Ishikawa (cell line): ENCODE measurements around the gene FADS6.

Experiments
- CEBPB ChIP-seq: IDR thresholded peaks from 2 replicates; pipeline ENCODE4 v1.6.1; 2012
- CREB1 ChIP-seq: IDR thresholded peaks from 2 replicates; pipeline ENCODE4 v1.6.1; 2012; ENCODE audit warnings: low read depth
- EGR1 ChIP-seq: IDR thresholded peaks from 2 replicates; pipeline ENCODE4 v1.6.1; 2012
- EP300 ChIP-seq: IDR thresholded peaks from 2 replicates; pipeline ENCODE4 v1.6.1; 2012; ENCODE audit warnings: borderline replicate concordance
- FOXM1 ChIP-seq: IDR thresholded peaks from 2 replicates; pipeline ENCODE4 v1.6.1; 2012; ENCODE audit warnings: low read depth, borderline replicate concordance
- MAX ChIP-seq: IDR thresholded peaks from 2 replicates; pipeline ENCODE4 v1.6.1; 2012
- NFIC ChIP-seq: IDR thresholded peaks from 2 replicates; pipeline ENCODE4 v1.6.1; 2012
- RAD21 ChIP-seq: IDR thresholded peaks from 2 replicates; pipeline ENCODE4 v1.6.1; 2012; ENCODE audit warnings: low read depth
- REST ChIP-seq: IDR thresholded peaks from 2 replicates; pipeline ENCODE4 v1.6.1; 2012; ENCODE audit warnings: low read depth, mild to moderate bottlenecking
- TAF1 ChIP-seq: IDR thresholded peaks from 2 replicates; pipeline ENCODE4 v1.6.1; 2012; ENCODE audit warnings: low read depth, mild to moderate bottlenecking
- TCF12 ChIP-seq: IDR thresholded peaks from 2 replicates; pipeline ENCODE4 v1.6.1; 2012; ENCODE audit warnings: low read depth
- YY1 ChIP-seq: IDR thresholded peaks from 2 replicates; pipeline ENCODE4 v1.6.1; 2012; ENCODE audit warnings: low read depth

GRCh38 chr17:74935048-74935447, 41.6 kb upstream of the FADS6 start:
- TF ChIP-seq EP300: no peak
- TF ChIP-seq NFIC: no peak
- no peak for TF ChIP-seq MAX
- TF ChIP-seq EGR1: no peak
- no peak for TF ChIP-seq RAD21
- no peak for TF ChIP-seq TAF1
- TF ChIP-seq CEBPB: no peak
- TF ChIP-seq TCF12: no peak
- no peak for TF ChIP-seq REST
- TF ChIP-seq CREB1: no peak
- no peak for TF ChIP-seq FOXM1
- TF ChIP-seq YY1: no peak
